ENCODE results near the gene DRAXIN.

The DRAXIN gene

DNA sequence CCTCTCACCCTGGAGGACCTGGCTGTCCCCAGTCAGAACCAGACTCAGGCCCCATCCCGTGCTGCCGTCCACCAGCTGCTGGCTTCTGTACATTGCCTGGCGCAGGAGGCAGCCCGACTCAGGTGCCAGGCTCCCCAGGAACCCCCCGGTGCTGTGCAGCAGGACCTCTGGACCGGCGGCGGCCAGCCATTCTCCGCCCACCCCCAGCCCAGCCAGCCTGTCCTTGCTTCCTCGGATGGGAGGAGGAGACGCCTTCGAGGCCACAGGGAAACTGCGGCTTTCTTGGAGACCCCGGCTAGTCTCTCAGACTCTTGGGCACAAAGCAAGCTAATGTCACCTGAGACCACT lies 74.9 kb downstream of the DRAXIN start:
- DNase-seq, result no peak

DNA sequence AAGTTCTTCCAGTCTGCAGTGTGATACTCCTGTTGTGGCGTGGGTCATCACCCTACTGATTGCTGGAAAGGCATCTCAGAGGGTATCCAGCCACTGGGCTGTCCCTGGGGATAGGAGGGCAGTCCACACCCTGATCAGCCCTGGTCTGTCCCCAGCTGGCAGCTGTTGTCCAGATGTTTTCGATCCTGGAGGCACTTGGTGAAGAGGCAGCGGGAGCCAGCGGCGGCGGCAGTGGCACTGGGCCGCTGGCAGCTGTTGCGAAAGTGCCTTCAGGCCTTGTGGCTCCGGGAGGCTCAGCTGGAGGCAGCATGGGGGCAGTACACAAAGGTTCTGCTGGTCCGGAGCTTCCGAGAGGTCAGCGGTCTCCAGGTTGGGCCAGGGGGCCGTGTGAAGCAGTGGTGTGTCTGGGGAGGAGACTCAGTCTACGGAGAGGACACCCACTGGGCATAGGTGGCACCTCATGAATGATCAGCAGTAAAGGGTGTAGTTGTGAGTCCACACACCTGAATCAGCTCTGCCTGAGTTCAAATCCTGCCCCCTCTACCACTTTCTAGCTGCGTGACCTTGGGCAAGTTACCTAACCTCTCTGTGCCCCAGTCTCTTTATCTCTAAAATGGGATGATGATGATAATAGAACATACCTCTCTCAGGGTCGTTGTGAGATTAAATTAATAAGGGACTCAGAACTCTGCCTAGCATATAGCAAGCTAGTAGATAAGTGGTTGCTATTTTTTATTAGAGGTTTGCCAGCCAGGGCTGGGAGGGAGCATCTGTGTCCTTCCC lies 76.6 kb downstream of the DRAXIN start:
- no peak for DNase-seq

DNA sequence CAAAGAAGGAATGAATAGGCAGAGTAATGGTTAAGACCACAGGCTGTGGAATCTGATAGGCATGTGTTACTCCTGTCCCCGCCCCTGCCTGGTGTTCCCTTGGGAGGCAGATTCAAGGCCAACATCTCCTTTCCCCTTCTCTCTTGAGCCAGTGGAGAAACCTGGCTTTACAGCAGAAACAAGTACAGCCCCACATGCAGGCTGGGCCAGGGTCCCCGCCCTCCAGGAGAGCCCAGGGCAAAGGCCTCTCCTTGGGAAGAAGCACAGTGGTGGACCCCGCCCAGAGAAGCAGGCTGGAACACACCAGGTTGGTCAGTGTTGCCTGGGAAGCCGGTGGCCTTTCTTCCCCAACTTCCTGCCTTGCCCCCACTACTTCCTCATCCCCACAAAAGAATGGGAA lies 77.3 kb downstream of the DRAXIN start:
- no peak for DNase-seq

DNA sequence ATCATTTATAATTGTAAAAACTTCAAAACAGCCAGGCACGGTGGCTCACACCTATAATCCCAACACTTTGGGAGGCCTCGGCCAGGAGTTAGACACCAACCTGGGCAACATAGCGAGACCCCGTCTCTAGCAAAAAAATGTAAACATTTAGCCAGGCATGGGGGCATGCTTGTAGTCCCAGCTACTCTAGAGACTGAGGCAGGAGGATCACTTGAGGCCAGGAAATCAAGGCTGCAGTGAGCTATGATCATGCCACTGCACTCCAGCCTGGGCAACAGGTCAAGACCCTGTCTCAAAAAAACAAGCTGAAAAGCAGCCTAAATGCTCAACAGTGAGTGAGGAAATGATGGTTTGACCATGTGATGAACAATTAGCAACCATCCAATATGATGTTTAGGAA lies 77.8 kb downstream of the DRAXIN start:
- DNase-seq, result no peak

DNA sequence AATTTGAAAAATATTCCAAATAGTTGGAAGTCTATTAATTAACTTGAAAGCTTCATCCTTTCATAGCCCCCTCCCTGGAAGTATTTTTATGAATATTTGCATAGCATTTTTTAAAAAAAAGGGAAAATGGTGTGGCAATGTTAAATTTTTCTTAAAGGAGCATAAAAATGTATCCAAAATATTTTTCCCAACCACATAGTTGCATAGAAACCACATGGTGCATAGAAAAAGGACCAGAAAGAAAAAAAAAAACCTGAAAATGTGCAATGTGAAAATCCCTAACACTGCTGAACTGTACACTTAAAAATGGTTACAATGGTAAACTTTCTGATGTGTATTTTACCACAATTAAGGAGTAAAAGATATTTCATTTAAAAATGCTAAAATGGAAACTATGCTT lies 78.5 kb downstream of the DRAXIN start:
- DNase-seq, result no peak

DNA sequence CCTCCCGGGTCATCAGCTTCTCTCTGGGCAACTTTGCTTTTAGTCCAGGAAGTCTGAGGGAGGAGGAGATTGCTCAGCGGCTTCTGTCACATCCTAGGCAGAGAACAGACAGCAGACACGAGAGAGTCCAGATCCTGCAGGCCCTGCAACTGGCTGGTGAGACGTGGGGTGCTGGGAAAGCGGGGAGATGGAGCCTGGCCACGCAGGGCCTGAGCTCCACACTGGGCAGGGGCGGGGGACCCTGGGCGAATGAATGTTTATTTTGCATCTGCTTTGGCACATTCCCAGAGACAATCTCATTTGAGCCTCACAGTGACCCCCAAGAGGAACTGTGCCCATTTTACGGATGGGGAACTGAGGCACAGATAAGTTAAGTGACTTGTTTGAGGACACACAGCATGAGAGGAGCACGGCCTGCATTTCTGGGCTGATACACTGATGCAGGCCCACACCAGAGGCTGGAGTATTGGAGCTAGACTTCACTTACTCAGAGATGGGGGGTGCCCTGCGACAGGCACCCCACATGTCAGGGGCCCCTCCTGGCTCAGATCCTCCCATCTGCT lies 80.1 kb downstream of the DRAXIN start:
- DNase-seq, result no peak

DNA sequence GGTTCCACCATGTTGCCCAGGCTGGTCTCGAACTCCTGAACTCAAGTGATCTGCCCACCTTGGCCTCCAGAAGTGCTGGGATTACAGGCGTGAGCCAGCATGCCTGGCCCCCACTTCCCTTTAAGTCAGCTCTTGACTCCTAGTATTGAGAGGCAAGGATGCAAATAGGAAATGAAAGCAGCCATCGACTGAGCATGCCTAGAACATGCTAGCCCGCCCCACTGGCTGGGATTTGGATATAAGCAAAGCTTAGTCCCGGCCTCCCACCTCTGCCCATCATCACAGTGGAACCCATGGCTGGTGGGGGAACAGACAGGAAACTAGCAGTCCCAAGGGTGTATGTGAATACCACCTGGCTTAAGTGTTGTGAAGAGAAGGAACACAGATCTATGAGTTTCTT lies 80.9 kb downstream of the DRAXIN start:
- DNase-seq, result peak in 2 of 3 donors; percentile 35 to 43

DNA sequence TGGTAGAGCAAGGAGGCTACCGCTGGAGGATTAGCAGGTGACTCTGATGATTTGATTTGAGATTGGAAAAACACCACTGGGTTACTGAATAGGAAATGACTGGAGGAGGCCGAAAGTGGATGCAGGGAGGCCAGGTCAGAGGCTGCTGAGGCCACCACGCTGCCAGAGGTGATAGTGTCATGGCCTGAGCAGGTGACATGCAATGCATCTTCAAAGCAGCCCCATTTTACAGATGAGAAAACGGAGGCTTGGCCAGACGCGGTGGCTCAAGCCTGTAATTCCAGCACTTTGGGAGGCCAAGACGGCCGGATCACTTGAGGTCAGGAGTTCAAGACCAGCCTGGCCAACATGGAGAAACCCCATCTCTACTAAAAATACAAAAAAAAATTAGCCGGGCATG lies 83.2 kb downstream of the DRAXIN start:
- DNase-seq, result no peak
